22Rv1 (cell line): ENCODE data around the gene FAM241A.

Source experiments
- ZFX ChIP-seq: fragments of 450-650 bp; IDR thresholded peaks from 2 replicates; pipeline ENCODE4 v1.6.1; 2017; ENCODE audit warnings: antibody characterized with exemption, borderline replicate concordance
- TF ChIP-seq, protein P1 (sequence below): fragments of 450-650 bp; IDR thresholded peaks from 2 replicates; pipeline ENCODE4 v1.5.1; 2017; ENCODE audit warnings: mild to moderate bottlenecking

DNA sequence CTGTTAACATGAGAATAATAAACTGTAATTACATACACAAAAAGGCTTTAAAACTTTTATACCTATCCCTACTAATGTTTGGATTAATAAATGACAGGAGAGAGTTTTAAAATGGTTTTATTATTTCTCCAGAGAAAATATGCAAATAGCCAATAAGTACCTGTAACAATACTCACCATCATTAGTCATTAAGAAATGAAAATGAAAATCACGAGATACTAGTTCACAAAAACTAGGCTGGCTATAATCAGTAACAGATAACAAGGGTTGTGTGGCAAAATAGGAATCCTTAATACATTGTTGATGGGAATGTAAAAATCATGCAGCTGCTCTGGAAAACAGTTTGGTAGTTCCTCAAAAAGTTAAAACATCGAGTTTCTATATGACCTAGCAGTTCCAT lies 61.2 kb downstream of the FAM241A start:
- TF ChIP-seq, protein P1, sequence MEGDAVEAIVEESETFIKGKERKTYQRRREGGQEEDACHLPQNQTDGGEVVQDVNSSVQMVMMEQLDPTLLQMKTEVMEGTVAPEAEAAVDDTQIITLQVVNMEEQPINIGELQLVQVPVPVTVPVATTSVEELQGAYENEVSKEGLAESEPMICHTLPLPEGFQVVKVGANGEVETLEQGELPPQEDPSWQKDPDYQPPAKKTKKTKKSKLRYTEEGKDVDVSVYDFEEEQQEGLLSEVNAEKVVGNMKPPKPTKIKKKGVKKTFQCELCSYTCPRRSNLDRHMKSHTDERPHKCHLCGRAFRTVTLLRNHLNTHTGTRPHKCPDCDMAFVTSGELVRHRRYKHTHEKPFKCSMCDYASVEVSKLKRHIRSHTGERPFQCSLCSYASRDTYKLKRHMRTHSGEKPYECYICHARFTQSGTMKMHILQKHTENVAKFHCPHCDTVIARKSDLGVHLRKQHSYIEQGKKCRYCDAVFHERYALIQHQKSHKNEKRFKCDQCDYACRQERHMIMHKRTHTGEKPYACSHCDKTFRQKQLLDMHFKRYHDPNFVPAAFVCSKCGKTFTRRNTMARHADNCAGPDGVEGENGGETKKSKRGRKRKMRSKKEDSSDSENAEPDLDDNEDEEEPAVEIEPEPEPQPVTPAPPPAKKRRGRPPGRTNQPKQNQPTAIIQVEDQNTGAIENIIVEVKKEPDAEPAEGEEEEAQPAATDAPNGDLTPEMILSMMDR, result no peak
- no peak for TF ChIP-seq ZFX
